Stimulated activated naive B cell treated with anti-CD40 and anti-IgM and Interleukin-4, amounts not matched to agents 10 μg/mL and 1 μg/mL and 100 μg/mL, for 72 hours (primary cell): Measurements from ENCODE around the gene MMD.
"Not testable (repeated sequence)": the region's sequence is repeated elsewhere in the genome, so short reads cannot be mapped to it uniquely, and the experiment has no call there.

Experiments used
- ATAC-seq, 2 donors: fragments of 150-1000 bp; cut with Tn5 transposase; replicated peaks; 2 replicates each; pipeline ENCODE4 v1.10.0; 2021; ENCODE audit warnings: moderate library complexity in 1 of 2
- DNase-seq: peaks from one replicate; pipeline ENCODE4 v3.0.0; 2021
- H3K27ac Mint-ChIP-seq: one replicate; pipeline ENCODE4 v1.8.0; 2022; ENCODE audit warnings: mild to moderate bottlenecking, mixed read lengths
- H3K27me3 Mint-ChIP-seq, 2 donors: one replicate each; pipeline ENCODE4 v1.8.0; 2022; ENCODE audit warnings: mixed read lengths in 2 of 2
- H3K36me3 Mint-ChIP-seq, 2 donors: one replicate each; pipeline ENCODE4 v1.8.0; 2022; ENCODE audit warnings: mixed read lengths in 2 of 2, mild to moderate bottlenecking in 1 of 2
- H3K4me1 Mint-ChIP-seq, 2 donors: one replicate each; pipeline ENCODE4 v1.8.0; 2022; ENCODE audit warnings: mixed read lengths in 2 of 2, mild to moderate bottlenecking in 1 of 2
- H3K4me3 Mint-ChIP-seq, 2 donors: one replicate each; pipeline ENCODE4 v1.8.0; 2022; ENCODE audit warnings: mild to moderate bottlenecking in 2 of 2, mixed read lengths in 2 of 2, moderate library complexity in 1 of 2
- H3K9me3 Mint-ChIP-seq, 2 donors: one replicate each; pipeline ENCODE4 v1.8.0; 2022; ENCODE audit warnings: mixed read lengths in 2 of 2, mild to moderate bottlenecking in 1 of 2

MMD gene

DNA sequence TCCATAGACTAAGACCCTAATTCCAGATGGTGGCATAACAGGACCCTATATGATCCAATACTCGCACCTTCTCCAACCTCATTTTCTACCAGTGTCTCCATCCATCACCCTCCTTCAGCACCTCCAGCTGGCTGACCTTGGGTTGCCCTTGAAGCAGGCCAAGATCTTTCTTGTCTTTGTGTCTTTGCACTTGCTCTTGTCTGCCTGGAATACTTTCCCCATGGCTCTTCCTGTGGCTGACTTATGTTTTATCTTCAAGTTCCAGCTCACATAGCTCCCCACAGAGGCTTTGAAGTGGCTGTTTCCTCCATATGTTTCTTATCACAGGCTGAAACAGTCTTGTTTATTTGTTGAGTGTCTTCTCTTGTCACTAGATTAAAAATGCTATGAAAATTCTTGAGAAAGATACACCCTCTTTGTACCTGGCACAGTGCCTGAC lies 29.6 kb upstream of the MMD start:
- DNase-seq (no peak), ATAC-seq (no peak)
- Mint-ChIP-seq H3K9me3 (no peaks in the 10 kb centered on the region), H3K4me1 (peaks cover 9 to 16% of the 10 kb centered on the region in 2 donors), H3K4me3 (no peak overlapping the region), H3K27ac (no peak overlapping the region), H3K27me3 (peaks cover 26 to 53% of the 10 kb centered on the region in 2 donors), H3K36me3 (no peaks in the 10 kb centered on the region)

DNA sequence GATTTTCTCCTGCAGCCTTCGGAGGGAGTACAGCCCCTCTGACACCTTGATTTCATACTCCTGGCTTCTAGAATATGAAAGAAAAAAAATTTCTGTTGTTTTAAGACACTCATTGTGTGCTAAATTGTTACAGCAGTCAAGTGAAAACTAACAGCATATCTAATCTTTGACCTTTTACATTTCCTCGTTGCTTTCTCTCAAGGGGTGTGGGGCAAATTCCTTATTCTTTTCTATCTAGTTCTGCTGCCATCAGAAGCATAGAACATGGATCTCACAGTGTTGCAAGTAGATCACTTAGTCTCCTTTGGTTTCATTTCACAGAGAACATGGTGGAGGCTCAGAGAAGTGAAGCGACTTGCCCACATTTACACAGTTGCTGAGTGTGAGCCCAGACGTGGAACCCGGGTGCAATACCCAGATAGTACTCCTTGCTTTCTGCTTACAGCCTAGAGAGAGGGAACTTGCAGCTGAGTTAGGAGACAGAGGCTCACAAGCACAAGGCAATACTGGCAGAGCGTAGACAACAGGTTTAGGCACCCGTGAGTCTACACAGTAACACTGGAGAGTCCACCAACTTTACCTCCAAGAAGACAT lies 28.7 kb upstream of the MMD start:
- H3K4me1 Mint-ChIP-seq, result peaks cover 9 to 23% of the 10 kb centered on the region in 2 donors
- H3K27ac Mint-ChIP-seq, result no peak overlapping the region
- no peak for DNase-seq
- ATAC-seq, result no peak
- peaks cover 22 to 45% of the 10 kb centered on the region in 2 donors for H3K27me3 Mint-ChIP-seq
- H3K36me3 Mint-ChIP-seq, result no peaks in the 10 kb centered on the region
- H3K4me3 Mint-ChIP-seq, result no peak overlapping the region
- no peaks in the 10 kb centered on the region for H3K9me3 Mint-ChIP-seq

DNA sequence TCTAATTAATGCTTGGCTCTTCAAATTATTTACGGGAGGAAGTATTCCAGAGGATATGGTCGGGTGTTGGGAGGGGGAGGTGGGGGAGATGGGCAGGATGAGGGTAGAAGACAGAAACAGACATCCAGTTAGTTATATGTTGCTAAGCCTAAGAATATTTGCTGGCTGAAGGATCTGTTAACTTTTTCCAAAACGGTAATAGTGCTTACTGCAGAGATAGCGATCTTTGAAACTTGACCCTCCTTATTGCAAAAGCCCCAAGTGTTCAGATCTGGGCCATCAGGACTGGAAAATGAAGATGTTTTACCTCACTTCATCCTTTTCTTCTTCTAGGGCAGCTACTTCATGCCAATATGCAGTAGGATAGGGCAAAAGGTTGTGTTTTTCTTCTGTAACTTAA lies 27.0 kb upstream of the MMD start:
- H3K4me1 Mint-ChIP-seq, result peaks cover 16 to 39% of the 10 kb centered on the region in 2 donors
- no peaks in the 10 kb centered on the region for H3K36me3 Mint-ChIP-seq
- no peaks in the 10 kb centered on the region for H3K9me3 Mint-ChIP-seq
- ATAC-seq (no peak), DNase-seq (no peak)
- H3K27me3 Mint-ChIP-seq, result peaks cover 17 to 39% of the 10 kb centered on the region in 2 donors
- no peak overlapping the region for H3K4me3 Mint-ChIP-seq
- H3K27ac Mint-ChIP-seq, result no peak overlapping the region

DNA sequence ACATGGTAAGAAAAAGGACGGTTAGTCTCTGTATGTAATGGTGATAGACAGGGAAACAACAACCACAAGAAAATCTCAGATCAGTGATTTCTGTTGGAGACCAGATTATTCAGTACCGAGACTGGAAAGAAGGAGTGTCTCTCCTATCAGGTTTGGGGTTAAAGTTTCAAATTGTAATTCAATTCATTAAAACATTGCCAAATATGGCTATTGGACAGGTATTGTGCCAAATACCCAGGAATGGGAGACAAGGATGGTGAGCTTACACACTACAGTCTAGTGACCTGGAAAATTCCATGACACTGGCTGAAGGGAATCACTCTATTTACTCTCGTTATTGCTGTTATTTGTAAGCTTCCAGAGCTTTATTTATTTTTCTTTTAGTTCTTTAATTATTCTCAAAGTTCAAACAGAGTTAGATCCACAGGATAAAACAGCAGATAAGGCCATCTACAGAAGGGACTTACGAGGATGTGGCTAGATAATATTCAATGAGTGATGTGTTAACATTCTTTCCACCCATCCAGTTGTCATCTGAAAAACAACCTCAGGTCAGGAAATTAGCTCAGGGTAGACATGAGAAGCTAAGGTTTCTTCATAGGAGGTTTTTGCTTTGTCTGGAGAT lies 25.1 kb upstream of the MMD start:
- H3K4me1 Mint-ChIP-seq, result peaks cover 11 to 44% of the 10 kb centered on the region in 2 donors
- H3K4me3 Mint-ChIP-seq, result no peak overlapping the region
- H3K36me3 Mint-ChIP-seq, result no peaks in the 10 kb centered on the region
- H3K27me3 Mint-ChIP-seq, result peaks cover 15 to 29% of the 10 kb centered on the region in 2 donors
- DNase-seq, result no peak
- ATAC-seq, result no peak
- no peaks in the 10 kb centered on the region for H3K9me3 Mint-ChIP-seq
- no peak overlapping the region for H3K27ac Mint-ChIP-seq

DNA sequence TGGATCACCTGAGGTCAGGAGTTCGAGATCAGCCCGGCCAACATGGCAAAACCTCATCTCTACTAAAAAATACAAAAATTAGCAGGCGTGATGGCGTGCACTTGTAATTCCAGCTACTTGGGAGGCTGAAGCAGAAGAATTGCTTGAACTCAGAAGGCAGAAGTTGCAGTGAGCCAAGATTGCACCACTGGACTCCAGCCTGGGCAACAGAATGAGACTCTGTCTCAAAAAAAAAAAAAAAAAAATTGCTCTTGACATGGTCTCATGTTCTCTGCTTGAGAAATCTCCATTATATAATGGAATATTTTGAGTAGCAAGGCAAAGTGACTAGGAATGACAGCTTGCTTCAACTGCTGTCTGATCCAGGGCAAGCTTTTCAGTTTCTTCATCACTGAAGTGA lies 24.4 kb upstream of the MMD start:
- H3K9me3 Mint-ChIP-seq, DNase-seq, H3K4me3 Mint-ChIP-seq, H3K36me3 Mint-ChIP-seq, ATAC-seq, H3K27ac Mint-ChIP-seq: not testable (repeated sequence)
- Mint-ChIP-seq H3K27me3 (peaks cover 11 to 23% of the 10 kb centered on the region in 2 donors), H3K4me1 (peaks cover 9 to 44% of the 10 kb centered on the region in 2 donors)

DNA sequence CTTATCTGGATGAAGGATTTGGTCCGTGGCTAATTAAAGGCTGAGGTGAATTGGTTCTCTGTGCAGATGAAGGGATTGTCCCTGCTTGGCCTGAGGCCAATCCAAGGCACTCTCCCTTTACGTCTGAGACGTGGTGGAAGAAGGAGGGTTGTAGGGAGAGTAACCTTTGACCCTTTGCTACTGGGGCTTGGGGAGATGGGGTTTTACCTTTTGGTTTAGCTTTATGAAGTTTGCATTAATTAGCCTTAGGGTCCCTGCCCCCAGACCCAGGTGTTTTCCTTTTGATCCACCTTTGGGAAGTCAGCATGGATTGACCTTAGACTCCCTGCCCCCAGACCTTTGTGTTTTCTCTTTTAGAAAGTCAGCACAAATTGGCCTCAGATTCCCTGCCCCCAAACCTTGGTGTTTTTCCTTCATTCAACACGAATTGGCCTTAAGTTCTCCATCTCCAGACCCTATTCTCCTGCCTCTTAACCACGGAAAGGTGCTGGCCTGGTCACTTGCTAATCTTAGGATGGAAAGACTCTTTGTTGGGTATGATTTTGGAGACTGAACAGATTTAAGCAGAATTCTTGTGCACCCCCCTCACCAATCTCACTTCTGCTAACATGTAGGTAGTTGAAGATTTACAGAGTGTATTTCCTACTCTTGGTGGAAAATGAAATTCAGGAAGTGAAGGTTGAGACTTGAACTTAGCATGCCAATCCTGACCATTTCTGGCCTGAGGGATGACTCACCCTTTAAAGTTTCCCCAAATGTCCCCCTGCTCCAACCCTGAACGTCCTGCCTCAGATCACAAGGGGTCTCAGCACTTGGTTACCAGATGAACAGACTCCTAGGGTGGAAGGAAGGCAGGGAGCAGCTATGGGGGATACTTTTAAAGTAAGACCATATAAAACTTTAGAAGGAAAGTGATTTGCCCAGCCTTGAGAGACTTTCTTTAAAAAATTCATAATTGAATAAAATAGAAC lies 23.1 kb upstream of the MMD start:
- H3K27ac Mint-ChIP-seq, result peak overlapping the region; percentile 95
- peak; percentile 45 for DNase-seq
- ATAC-seq, result peak; percentile 94
- no peaks in the 10 kb centered on the region for H3K9me3 Mint-ChIP-seq
- no peaks in the 10 kb centered on the region for H3K36me3 Mint-ChIP-seq
- H3K4me1 Mint-ChIP-seq, result peaks cover 11 to 37% of the 10 kb centered on the region in 2 donors
- peaks cover 4 to 10% of the 10 kb centered on the region in 2 donors for H3K27me3 Mint-ChIP-seq
- H3K4me3 Mint-ChIP-seq, result peak overlapping the region; percentile 45 to 53

DNA sequence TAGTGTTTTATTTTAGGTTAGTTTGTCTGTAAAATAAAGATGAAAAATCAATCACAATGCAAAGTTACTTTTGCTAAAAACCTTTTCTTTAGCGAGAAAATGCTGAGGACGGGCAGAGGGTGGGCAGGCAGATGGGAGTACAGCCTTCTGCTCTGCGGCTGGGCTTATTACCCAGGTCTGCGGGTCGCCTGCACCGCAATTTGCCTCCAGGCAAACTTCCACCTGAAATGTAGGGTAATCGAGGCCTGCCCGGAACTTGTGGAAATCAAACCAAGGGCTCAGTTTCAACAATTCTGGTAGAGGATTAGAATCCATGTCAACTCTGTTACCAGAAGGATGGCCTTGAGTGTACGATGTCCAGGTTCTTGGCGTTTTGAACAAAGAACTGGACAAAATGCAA lies 22.3 kb upstream of the MMD start:
- Mint-ChIP-seq H3K27me3 (peaks cover 0 to 5% of the 10 kb centered on the region in 2 donors), H3K9me3 (no peaks in the 10 kb centered on the region), H3K4me1 (peaks cover 12 to 37% of the 10 kb centered on the region in 2 donors), H3K27ac (no peak overlapping the region), H3K36me3 (no peaks in the 10 kb centered on the region), H3K4me3 (no peak overlapping the region)
- DNase-seq (no peak), ATAC-seq (no peak)

DNA sequence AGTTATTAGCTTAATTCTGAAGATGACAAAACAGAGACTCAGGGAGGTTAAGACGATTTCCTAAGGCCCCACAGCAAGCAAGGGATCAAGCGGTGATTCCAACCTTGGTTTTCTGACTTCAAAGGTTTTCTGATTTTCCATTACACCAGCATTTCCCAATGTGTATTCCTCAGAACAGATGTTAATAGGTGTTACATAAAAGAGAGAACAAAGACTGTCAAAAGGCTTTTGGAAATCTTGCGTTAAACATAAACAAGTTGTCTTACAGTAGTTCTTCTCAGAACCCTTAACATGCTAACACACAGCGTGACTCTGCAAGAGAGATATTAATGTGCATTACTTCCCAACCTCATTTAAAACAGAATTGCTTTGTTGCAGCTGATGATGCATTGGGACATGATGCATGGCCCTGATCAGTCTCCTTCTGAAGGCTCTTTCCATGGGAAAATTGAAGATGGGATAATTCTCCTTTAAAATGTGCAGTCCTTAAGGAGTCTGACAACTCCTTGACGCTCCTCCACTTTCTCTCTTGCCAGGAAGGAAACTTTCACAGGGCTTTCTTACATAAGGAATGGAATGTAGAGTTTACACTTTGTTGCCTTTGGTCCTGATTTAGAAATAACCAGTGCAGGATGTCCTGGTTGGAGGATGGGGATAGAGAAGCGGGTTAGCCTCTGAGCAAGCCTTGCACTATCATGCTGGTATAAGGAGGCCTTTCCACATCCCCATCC lies 21.5 kb upstream of the MMD start:
- no peak for ATAC-seq
- H3K27me3 Mint-ChIP-seq, result peaks cover 0 to 5% of the 10 kb centered on the region in 2 donors
- peaks cover 14 to 40% of the 10 kb centered on the region in 2 donors for H3K4me1 Mint-ChIP-seq
- H3K9me3 Mint-ChIP-seq, result no peaks in the 10 kb centered on the region
- H3K4me3 Mint-ChIP-seq, result no peak overlapping the region
- no peak for DNase-seq
- H3K27ac Mint-ChIP-seq, result no peak overlapping the region
- no peaks in the 10 kb centered on the region for H3K36me3 Mint-ChIP-seq

DNA sequence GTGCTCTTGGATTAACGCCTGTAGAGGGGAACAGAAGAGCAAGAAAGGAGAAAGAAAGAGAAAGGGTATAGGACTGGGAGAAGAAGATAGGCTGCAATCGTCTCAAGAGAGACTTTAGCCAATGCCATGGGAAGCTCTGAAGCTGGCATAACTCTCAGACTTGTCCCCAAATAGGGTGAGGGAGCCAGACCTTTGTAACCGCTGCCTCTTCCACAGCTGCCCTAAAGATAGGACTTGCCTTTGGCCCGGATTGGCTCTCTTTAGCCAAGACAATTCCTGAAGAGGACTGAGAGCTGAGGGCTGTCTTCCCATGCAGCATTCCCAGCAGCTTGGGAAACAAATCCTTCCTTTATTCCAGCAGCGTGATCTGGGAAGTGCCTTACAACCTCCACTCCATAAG lies 20.8 kb upstream of the MMD start:
- no peak for ATAC-seq
- Mint-ChIP-seq H3K4me1 (peaks cover 20 to 47% of the 10 kb centered on the region in 2 donors), H3K9me3 (no peaks in the 10 kb centered on the region), H3K27ac (no peak overlapping the region), H3K27me3 (peaks cover 0 to under 1% of the 10 kb centered on the region in 2 donors), H3K36me3 (no peaks in the 10 kb centered on the region), H3K4me3 (no peak overlapping the region)
- DNase-seq, result no peak

DNA sequence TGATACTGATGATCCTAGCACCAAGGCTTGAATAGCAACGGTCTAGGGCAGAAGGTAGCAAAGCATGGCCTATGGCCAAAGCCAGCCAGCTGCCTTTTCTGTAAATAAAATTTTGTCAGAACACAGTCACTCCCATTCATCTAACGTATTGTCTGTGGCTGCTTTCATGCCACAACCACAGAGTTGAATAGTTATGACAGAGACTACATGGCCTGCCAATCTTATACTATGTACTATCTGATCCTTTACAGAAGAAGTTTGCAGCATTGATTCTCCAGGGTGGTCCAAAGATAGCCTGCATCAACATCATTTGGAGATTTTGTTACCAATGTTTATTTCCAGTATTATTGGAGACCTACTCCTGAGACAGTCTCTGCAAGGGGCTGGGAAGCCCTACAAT lies 19.9 kb upstream of the MMD start:
- ATAC-seq, result no peak
- no peaks in the 10 kb centered on the region for H3K9me3 Mint-ChIP-seq
- DNase-seq, result no peak
- H3K4me1 Mint-ChIP-seq, result peaks cover 26 to 52% of the 10 kb centered on the region in 2 donors
- no peaks in the 10 kb centered on the region for H3K36me3 Mint-ChIP-seq
- H3K27me3 Mint-ChIP-seq, result no peaks in the 10 kb centered on the region
- no peak overlapping the region for H3K27ac Mint-ChIP-seq
- H3K4me3 Mint-ChIP-seq, result no peak overlapping the region

DNA sequence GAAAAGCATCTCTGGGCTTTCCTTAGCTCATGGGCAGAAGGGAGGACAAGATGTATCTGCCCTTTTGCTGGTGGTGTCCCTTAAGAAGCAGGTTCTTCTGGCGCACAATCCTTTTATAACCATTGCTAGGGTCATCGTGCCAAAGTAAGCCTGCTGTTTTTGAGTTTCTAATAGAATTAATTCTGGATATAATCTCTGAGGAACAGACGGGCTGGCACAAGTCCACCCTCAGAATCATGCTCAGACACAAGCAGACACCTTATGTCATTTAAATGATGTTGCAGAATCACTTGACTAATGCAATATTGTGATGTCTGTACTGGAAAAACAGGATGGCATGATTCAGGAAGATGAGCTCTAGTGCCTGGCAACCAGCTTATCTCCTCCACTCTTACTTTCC lies 18.8 kb upstream of the MMD start:
- Mint-ChIP-seq H3K9me3 (no peaks in the 10 kb centered on the region), H3K4me1 (peaks cover 33 to 51% of the 10 kb centered on the region in 2 donors), H3K4me3 (no peak overlapping the region), H3K36me3 (no peaks in the 10 kb centered on the region), H3K27ac (no peak overlapping the region), H3K27me3 (no peaks in the 10 kb centered on the region)
- no peak for DNase-seq
- no peak for ATAC-seq

DNA sequence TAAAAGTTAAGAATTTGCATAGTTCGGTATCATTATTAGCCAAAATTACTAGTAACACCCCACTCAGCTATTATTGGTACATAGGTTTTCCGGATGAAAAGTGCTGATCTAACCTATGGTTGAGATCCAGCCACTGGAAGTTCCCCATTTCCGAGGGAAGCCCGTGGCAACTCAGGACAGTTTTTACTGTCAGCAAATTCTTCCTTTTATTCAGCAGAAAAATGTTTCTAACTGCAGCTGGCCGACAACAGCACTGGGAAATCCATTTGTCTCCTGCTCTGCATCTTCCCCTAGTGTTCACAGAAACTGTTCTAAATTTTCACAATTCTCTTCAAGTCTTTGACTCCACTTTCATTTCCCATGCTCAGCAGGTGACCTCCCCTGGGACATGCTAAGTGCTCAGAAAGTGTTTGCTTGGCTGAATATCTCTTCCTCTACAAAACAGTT lies 15.5 kb upstream of the MMD start:
- peak overlapping the region; percentile 49 to 55 for H3K4me3 Mint-ChIP-seq
- peaks cover 0 to 6% of the 10 kb centered on the region in 2 donors for H3K27me3 Mint-ChIP-seq
- peak; percentile 62 for DNase-seq
- ATAC-seq, result peak; percentile 76 to 84
- peak overlapping the region; percentile 31 for H3K27ac Mint-ChIP-seq
- no peaks in the 10 kb centered on the region for H3K36me3 Mint-ChIP-seq
- no peaks in the 10 kb centered on the region for H3K9me3 Mint-ChIP-seq
- peaks cover 43 to 55% of the 10 kb centered on the region in 2 donors for H3K4me1 Mint-ChIP-seq

DNA sequence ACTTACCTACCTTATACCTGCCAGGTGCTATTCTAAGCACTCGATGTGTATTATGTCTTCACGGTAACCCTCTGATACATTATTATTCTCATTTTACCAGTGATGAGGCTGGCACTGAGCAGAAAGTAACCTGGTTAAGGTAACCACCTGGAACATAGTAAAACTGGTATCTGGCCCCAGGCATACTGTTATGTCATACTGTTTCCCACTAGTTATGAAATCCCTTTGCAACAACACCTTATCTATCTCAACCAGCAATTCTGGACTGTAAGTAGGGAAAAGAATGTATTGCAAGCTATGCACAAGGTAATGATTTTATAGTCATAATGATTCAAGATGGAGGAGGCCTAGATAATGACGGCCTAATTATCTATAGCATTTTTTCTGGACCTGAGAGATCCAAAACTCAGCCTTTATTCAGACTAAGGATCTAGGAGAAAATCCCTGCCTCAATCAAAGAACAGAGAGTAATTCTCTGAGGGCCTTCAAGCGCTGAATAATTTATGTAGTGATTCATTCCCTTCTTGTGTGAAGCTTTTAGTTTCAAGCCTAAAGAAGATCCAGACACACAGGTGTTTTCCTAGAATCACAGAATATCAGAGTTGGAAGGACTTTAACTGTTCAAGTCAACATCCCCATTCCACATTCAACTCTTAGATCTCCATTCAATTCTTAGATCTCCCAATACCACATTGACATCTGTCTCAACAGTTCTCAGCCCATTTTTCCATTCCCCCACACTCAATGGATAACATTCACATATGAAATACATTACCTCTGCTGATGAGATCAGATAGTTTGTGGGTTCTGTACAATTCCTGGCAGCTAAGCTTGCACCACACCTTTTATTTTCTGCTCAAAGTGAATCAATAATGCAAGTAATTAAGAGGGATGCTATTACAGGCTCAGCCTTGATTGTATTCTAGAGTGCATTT lies 14.9 kb upstream of the MMD start:
- peak overlapping the region; percentile 49 to 55 for H3K4me3 Mint-ChIP-seq
- DNase-seq (no peak), ATAC-seq (peak; percentile 28 to 43)
- peaks cover 0 to 6% of the 10 kb centered on the region in 2 donors for H3K27me3 Mint-ChIP-seq
- H3K36me3 Mint-ChIP-seq, result no peaks in the 10 kb centered on the region
- H3K4me1 Mint-ChIP-seq, result peaks cover 43 to 59% of the 10 kb centered on the region in 2 donors
- peak overlapping the region; percentile 26 for H3K27ac Mint-ChIP-seq
- H3K9me3 Mint-ChIP-seq, result no peaks in the 10 kb centered on the region
